Astrocyte of the spinal cord (primary cell): ENCODE measurements around the gene C1QTNF5.
A peak's percentile ranks its signal among the peaks of the same experiment; 100 is the strongest.

Source experiments
- DNase-seq: peaks from one replicate; pipeline ENCODE4 v3.0.0; 2011; ENCODE audit warnings: low read depth, low spot score
- H3K4me3 ChIP-seq: 2 replicates; pipeline ENCODE4 v1.5.1; 2011; ENCODE audit warnings: low read depth, mild to moderate bottlenecking, low read length, moderate library complexity
- CTCF ChIP-seq: IDR thresholded peaks from 2 replicates; pipeline ENCODE4 v1.5.1; 2012; ENCODE audit warnings: low read depth, mild to moderate bottlenecking, low read length, inconsistent platforms
- in situ Hi-C: cut with HindIII; loops from 2 replicates; pipeline ENCODE4 v1.10.0; 2017; ENCODE audit warnings: low sequenced_read_pairs

The C1QTNF5 gene

GRCh38 chr11:119363081-119363850 lies 22.6 kb upstream of the C1QTNF5 start:
- H3K4me3 ChIP-seq = no peak overlapping the region
- no peak for TF ChIP-seq CTCF
- in situ Hi-C loops = no loop called here
- DNase-seq = no peak

- TF ChIP-seq CTCF = no peak
- in situ Hi-C loops = no loop called here
- DNase-seq = no peak
- no peak overlapping the region for H3K4me3 ChIP-seq
These were observed 22.0 kb upstream of the C1QTNF5 start for GRCh38 chr11:119362741-119363080.

- DNase-seq = no peak
These were observed 21.4 kb upstream of the C1QTNF5 start for GRCh38 chr11:119361941-119362725.

GRCh38 chr11:119361056-119361787 lies 20.5 kb upstream of the C1QTNF5 start:
- no peak for TF ChIP-seq CTCF
- peak; percentile 37 for DNase-seq
- in situ Hi-C loops = no loop called here
- H3K4me3 ChIP-seq = no peak overlapping the region

More at GRCh38 chr11:119361941-119362725, 21.4 kb upstream of the C1QTNF5 start:
- in situ Hi-C loops = no loop called here
- no peak for TF ChIP-seq CTCF
- no peak overlapping the region for H3K4me3 ChIP-seq

- TF ChIP-seq CTCF = no peak
- in situ Hi-C loops = no loop called here
- DNase-seq = no peak
- H3K4me3 ChIP-seq = no peak overlapping the region
These were observed 18.9 kb upstream of the C1QTNF5 start for GRCh38 chr11:119359365-119360214.

GRCh38 chr11:119357074-119357473 lies 16.4 kb upstream of the C1QTNF5 start:
- TF ChIP-seq CTCF = no peak
- peak overlapping the region; percentile 46 for H3K4me3 ChIP-seq
- no peak for DNase-seq
- in situ Hi-C loops = no loop called here
